Measurements from ENCODE around the gene AXL.

DNA sequence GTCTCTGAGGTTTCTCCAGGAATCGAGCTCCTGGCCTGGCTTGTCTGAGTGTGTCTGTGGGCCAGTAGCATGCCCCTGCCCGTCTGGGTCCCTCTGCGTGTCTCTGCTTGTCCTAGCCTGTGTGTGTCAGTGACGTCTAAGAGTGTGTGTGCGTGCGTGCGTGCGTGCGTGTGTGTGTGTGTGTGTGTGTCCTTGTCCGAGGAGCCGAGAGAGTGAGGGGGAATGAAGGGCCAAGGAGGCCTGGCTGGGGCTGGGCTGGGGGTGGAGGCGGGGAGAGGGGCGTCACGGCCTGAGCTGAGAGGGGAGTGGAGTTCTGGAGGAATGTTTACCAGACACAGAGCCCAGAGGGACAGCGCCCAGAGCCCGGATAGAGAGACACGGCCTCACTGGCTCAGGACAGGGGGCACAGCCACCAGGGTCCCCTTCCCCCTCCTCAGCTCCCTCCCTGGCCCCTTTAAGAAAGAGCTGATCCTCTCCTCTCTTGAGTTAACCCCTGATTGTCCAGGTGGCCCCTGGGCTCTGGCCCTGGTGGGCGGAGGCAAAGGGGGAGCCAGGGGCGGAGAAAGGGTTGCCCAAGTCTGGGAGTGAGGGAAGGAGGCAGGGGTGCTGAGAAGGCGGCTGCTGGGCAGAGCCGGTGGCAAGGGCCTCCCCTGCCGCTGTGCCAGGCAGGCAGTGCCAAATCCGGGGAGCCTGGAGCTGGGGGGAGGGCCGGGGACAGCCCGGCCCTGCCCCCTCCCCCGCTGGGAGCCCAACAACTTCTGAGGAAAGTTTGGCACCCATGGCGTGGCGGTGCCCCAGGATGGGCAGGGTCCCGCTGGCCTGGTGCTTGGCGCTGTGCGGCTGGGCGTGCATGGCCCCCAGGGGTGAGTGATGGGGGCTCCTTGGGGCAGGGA is at the start of gene AXL:
- TF ChIP-seq CTCF (IDR thresholded peaks at IDR 0.05; ENCODE audit: borderline replicate concordance, extremely low read depth, low read length, poor library complexity, severe bottlenecking), result no peak
- TF ChIP-seq EZH2 (IDR thresholded peaks at IDR 0.05; ENCODE audit: borderline replicate concordance, low read depth, low read length, severe bottlenecking), result no peak
